ACC112 (cell line): Measurements from ENCODE around the gene MAJIN.

Source experiments
- H2AFZ ChIP-seq: fragments of 200-600 bp; sonication (generic); one replicate; pipeline ENCODE4 v1.6.0; 2017; ENCODE audit warnings: antibody characterized with exemption, low read length; ENCODE audit not compliant: unreplicated experiment
- H3K27ac ChIP-seq: fragments of 200-600 bp; sonication (generic); 2 replicates; pipeline ENCODE4 v1.5.1; 2014; ENCODE audit warnings: low read depth, mild to moderate bottlenecking, antibody characterized with exemption, low read length, moderate library complexity
- H3K27me3 ChIP-seq: fragments of 200-600 bp; sonication (generic); 2 replicates; pipeline ENCODE4 v1.6.1; 2014; ENCODE audit warnings: mild to moderate bottlenecking, antibody characterized with exemption, low read length, moderate library complexity, mixed read lengths; ENCODE audit not compliant: insufficient read depth
- H3K36me3 ChIP-seq: fragments of 200-600 bp; sonication (generic); 2 replicates; pipeline ENCODE4 v1.6.1; 2016; ENCODE audit warnings: mild to moderate bottlenecking, antibody characterized with exemption, low read length, moderate library complexity, mixed read lengths; ENCODE audit not compliant: insufficient read depth
- H3K4me1 ChIP-seq: fragments of 200-600 bp; sonication (generic); one replicate; pipeline ENCODE4 v1.6.1; 2016; ENCODE audit warnings: low read length, mixed read lengths; ENCODE audit not compliant: insufficient read depth, unreplicated experiment, control insufficient read depth
- H3K4me3 ChIP-seq: fragments of 200-600 bp; sonication (generic); 2 replicates; pipeline ENCODE4 v1.5.1; 2014; ENCODE audit warnings: mild to moderate bottlenecking, low read depth, low read length
- H3K79me2 ChIP-seq: fragments of 200-600 bp; sonication (generic); one replicate; pipeline ENCODE4 v1.6.0; 2016; ENCODE audit warnings: low read length; ENCODE audit not compliant: control insufficient read depth, unreplicated experiment, insufficient read depth

MAJIN gene

GRCh38 chr11:64892411-64892831 is 79.5 kb downstream of the MAJIN start:
- no peaks in the 10 kb centered on the region for H3K79me2 ChIP-seq
- no peaks in the 10 kb centered on the region for H3K36me3 ChIP-seq
- H3K4me3 ChIP-seq = no peak overlapping the region
- H3K27ac ChIP-seq = no peak overlapping the region
- no peaks in the 10 kb centered on the region for H3K27me3 ChIP-seq
- no peak overlapping the region for H2AFZ ChIP-seq
- H3K4me1 ChIP-seq = peaks cover 12% of the 10 kb centered on the region

- H2AFZ ChIP-seq = no peak overlapping the region
- no peaks in the 10 kb centered on the region for H3K27me3 ChIP-seq
- H3K79me2 ChIP-seq = no peaks in the 10 kb centered on the region
- H3K4me3 ChIP-seq = no peak overlapping the region
- H3K4me1 ChIP-seq = peaks cover 15% of the 10 kb centered on the region
- no peak overlapping the region for H3K27ac ChIP-seq
- H3K36me3 ChIP-seq = no peaks in the 10 kb centered on the region
Observed at GRCh38 chr11:64891880-64892279, 80.0 kb downstream of the MAJIN start.

GRCh38 chr11:64891215-64891848 is 80.6 kb downstream of the MAJIN start:
- no peaks in the 10 kb centered on the region for H3K27me3 ChIP-seq
- no peak overlapping the region for H3K4me3 ChIP-seq
- H3K79me2 ChIP-seq = no peaks in the 10 kb centered on the region
- H2AFZ ChIP-seq = no peak overlapping the region
- peaks cover 15% of the 10 kb centered on the region for H3K4me1 ChIP-seq
- no peaks in the 10 kb centered on the region for H3K36me3 ChIP-seq
- H3K27ac ChIP-seq = no peak overlapping the region

GRCh38 chr11:64890522-64890939 is 81.4 kb downstream of the MAJIN start:
- Histone ChIP-seq H3K79me2 (no peaks in the 10 kb centered on the region), H3K27ac (no peak overlapping the region)

GRCh38 chr11:64888729-64889511 is 83.0 kb downstream of the MAJIN start:
- Histone ChIP-seq H3K36me3 (no peaks in the 10 kb centered on the region), H3K27ac (no peak overlapping the region), H3K79me2 (no peaks in the 10 kb centered on the region), H3K4me1 (peaks cover 28% of the 10 kb centered on the region), H3K4me3 (no peak overlapping the region), H2AFZ (no peak overlapping the region), H3K27me3 (no peaks in the 10 kb centered on the region)

More at GRCh38 chr11:64890522-64890939, 81.4 kb downstream of the MAJIN start:
- no peak overlapping the region for H2AFZ ChIP-seq
- no peaks in the 10 kb centered on the region for H3K36me3 ChIP-seq
- no peaks in the 10 kb centered on the region for H3K27me3 ChIP-seq
- no peak overlapping the region for H3K4me3 ChIP-seq
- peaks cover 23% of the 10 kb centered on the region for H3K4me1 ChIP-seq

GRCh38 chr11:64888406-64888728 is 83.5 kb downstream of the MAJIN start:
- Histone ChIP-seq H3K27me3 (no peaks in the 10 kb centered on the region), H3K4me1 (peaks cover 28% of the 10 kb centered on the region), H3K36me3 (no peaks in the 10 kb centered on the region), H2AFZ (no peak overlapping the region), H3K4me3 (no peak overlapping the region; the same call in 1 of the 2 replicates), H3K79me2 (no peaks in the 10 kb centered on the region), H3K27ac (no peak overlapping the region)
